B cell (primary cell): ENCODE results near the gene ACOT4. TPM values are rescaled to one million over a fixed set of nuclear protein-coding genes. Genes with fewer than 3 reads are reported as not detected.
"Not testable (repeated sequence)": the region's sequence is repeated elsewhere in the genome, so short reads cannot be mapped to it uniquely, and the experiment has no call there.

Experiments used
- ATAC-seq: fragments of 200-7000 bp; cut with Tn5 transposase; one replicate; pipeline ENCODE4 v1.10.0; 2021; ENCODE audit warnings: low read depth, mild to moderate bottlenecking, moderate number of reproducible peaks, moderate library complexity
- CTCF ChIA-PET: fragments of 350-600 bp; sonication (Branson Sonifier 250); formaldehyde crosslinking; loops from one replicate; lab custom pipeline; 2021; ENCODE audit warnings: antibody characterized with exemption, inconsistent platforms; lab: Charles Lee
- POLR2A ChIA-PET: fragments of 350-600 bp; sonication (Branson Sonifier 250); formaldehyde crosslinking; loops from one replicate; lab custom pipeline; 2021; ENCODE audit warnings: antibody characterized with exemption; lab: Charles Lee
- DNase-seq: peaks from one replicate; pipeline ENCODE4 v3.0.0; 2013
- H2AFZ ChIP-seq: 2 replicates; pipeline ENCODE4 v1.6.1; 2012; ENCODE audit warnings: mild to moderate bottlenecking, low read depth, low read length; ENCODE audit not compliant: insufficient read depth, poor library complexity, severe bottlenecking
- H3K27ac ChIP-seq, 2 donors: 1 replicate in 1 of 2; 2 replicates in 1 of 2; pipeline ENCODE4 v1.5.1; 2012 to 2013; ENCODE audit warnings: low read length in 2 of 2, mild to moderate bottlenecking in 2 of 2, moderate library complexity in 1 of 2
- H3K27me3 ChIP-seq, 4 experiments: fragments of 200-600 bp in 1 of 4; sonication (generic) in 1 of 4; replicated peaks in 1 of 4; 1 replicate in 2 of 4; 2 replicates in 2 of 4; pipeline versions ENCODE4 v1.6.1 to v1.7.0; 2013 to 2016; ENCODE audit warnings: low read length in 3 of 4, mild to moderate bottlenecking in 2 of 4, mixed read lengths in 1 of 4, moderate library complexity in 1 of 4; ENCODE audit not compliant: insufficient read depth in 4 of 4, control insufficient read depth in 3 of 4; ENCODE audit errors: control extremely low read depth in 1 of 4
- H3K36me3 ChIP-seq, 2 experiments: replicated peaks in 1 of 2; 1 replicate in 1 of 2; 2 replicates in 1 of 2; pipeline versions ENCODE4 v1.6.1 to v1.7.1; 2013; ENCODE audit warnings: low read length in 1 of 2; ENCODE audit not compliant: insufficient read depth in 2 of 2, control insufficient read depth in 1 of 2; ENCODE audit errors: control extremely low read depth in 1 of 2, extremely low read depth in 1 of 2
- H3K4me1 ChIP-seq, 2 donors: fragments of 200-600 bp in 1 of 2; sonication (generic) in 1 of 2; 1 replicate in 1 of 2; 2 replicates in 1 of 2; pipeline versions ENCODE4 v1.5.1 to v1.6.1; 2013 to 2017; ENCODE audit warnings: low read length in 2 of 2; ENCODE audit not compliant: control insufficient read depth in 2 of 2, insufficient read depth in 2 of 2
- H3K4me2 ChIP-seq: replicated peaks from 2 replicates; pipeline ENCODE3; 2012; ENCODE audit warnings: mild to moderate bottlenecking, low read depth, low read length; ENCODE audit not compliant: poor library complexity, severe bottlenecking
- H3K4me3 ChIP-seq, 5 experiments: fragments of 200-600 bp in 1 of 5; sonication (generic) in 1 of 5; 1 replicate in 3 of 5; 2 replicates in 2 of 5; pipeline versions ENCODE4 v1.5.1 to v1.7.0; 2011 to 2016; ENCODE audit warnings: low read length in 4 of 5, mild to moderate bottlenecking in 4 of 5, low read depth in 2 of 5, control low read depth in 1 of 5, moderate library complexity in 1 of 5; ENCODE audit not compliant: insufficient read depth in 1 of 5; ENCODE audit errors: control extremely low read depth in 1 of 5, extremely low read depth in 1 of 5
- H3K79me2 ChIP-seq: fragments of 200-600 bp; sonication (generic); one replicate; pipeline ENCODE4 v1.6.0; 2016; ENCODE audit warnings: low read length; ENCODE audit not compliant: control insufficient read depth, insufficient read depth
- H3K9ac ChIP-seq: fragments of 200-600 bp; sonication (generic); 2 replicates; pipeline ENCODE4 v1.6.1; 2017; ENCODE audit warnings: mild to moderate bottlenecking, low read length, moderate library complexity
- H3K9me3 ChIP-seq, 3 donors: one replicate each; pipeline versions ENCODE4 v1.6.1 to v1.7.1; 2013; ENCODE audit warnings: low read length in 2 of 3; ENCODE audit not compliant: control insufficient read depth in 2 of 3, insufficient read depth in 1 of 3; ENCODE audit errors: control extremely low read depth in 1 of 3
- H4K20me1 ChIP-seq: 2 replicates; pipeline ENCODE4 v1.6.0; 2012; ENCODE audit warnings: mild to moderate bottlenecking, low read length; ENCODE audit not compliant: insufficient read depth, control insufficient read depth, poor library complexity, severe bottlenecking
- H3K27ac Mint-ChIP-seq: one replicate; pipeline ENCODE4 v1.8.0; 2021; ENCODE audit warnings: mixed read lengths
- H3K27me3 Mint-ChIP-seq: one replicate; pipeline ENCODE4 v1.8.0; 2021; ENCODE audit warnings: mixed read lengths
- H3K4me1 Mint-ChIP-seq: one replicate; pipeline ENCODE4 v1.8.0; 2021; ENCODE audit warnings: mixed read lengths
- H3K4me3 Mint-ChIP-seq: one replicate; pipeline ENCODE4 v1.8.0; 2021; ENCODE audit warnings: mixed read lengths
- H3K9me3 Mint-ChIP-seq: one replicate; pipeline ENCODE4 v1.8.0; 2022; ENCODE audit warnings: mixed read lengths; ENCODE audit not compliant: insufficient read depth
- CTCF ChIP-seq: fragments of 200-600 bp; IDR thresholded peaks from one replicate; pipeline ENCODE4 v1.8.0; 2022; ENCODE audit warnings: antibody characterized with exemption, mild to moderate bottlenecking
- EZH2 ChIP-seq: IDR thresholded peaks from 2 replicates; pipeline ENCODE4 v1.6.1; 2012; ENCODE audit warnings: borderline replicate concordance, low read depth, mild to moderate bottlenecking, moderate library complexity, low read length; ENCODE audit not compliant: insufficient read depth, poor library complexity, severe bottlenecking
- WGBS: methylation state at CpG from one replicate; pipeline ENCODE4 v1.1.5; 2013; ENCODE audit warnings: missing lambda C conversion rate; ENCODE audit not compliant: insufficient coverage; 5-methylcytosine and 5-hydroxymethylcytosine counted together
- intact Hi-C: fragments of 100-400 bp; cut with micrococcal nuclease; formaldehyde crosslinking; loops from one replicate; pipeline ENCODE4 v1.10.0; 2022
- polyA plus RNA-seq: library from polyadenylated mRNA; depleted of rRNA; stranded (reverse); fragments of >200 nt; gene quantifications from 2 replicates; pipeline ENCODE4 v1.2.3, GENCODE V29; 2012
- total RNA-seq, 2 donors: library from RNA; stranded (reverse); fragments of 120-200 nt in 1 of 2; gene quantifications; 1 replicate in 1 of 2; 2 replicates in 1 of 2; pipeline versions ENCODE4 v1.2.3 to v1.2.4, GENCODE V29; 2013 to 2022

The ACOT4 gene
- total and polyA plus RNA-seq, 2 donors (not counting 1 experiment from before 2014, with no cell fraction given): 0.19 to 0.42 TPM

- DNase-seq: peak; percentile 19
- ChIA-PET POLR2A (interaction anchor here (0.7 kb wide), 1 partner anchor 144 kb away, joined by 3 read pairs; the partner anchor contains the start of gene RIOX1), CTCF (interaction anchor here (1.1 to 5.2 kb wide), 9 partner anchors 11 to 338 kb away, joined by 3 to 105 read pairs (median 6); partner anchors contain the start of gene DNAL1)
- Histone ChIP-seq H3K4me1 (peaks cover 14 to 15% of the 10 kb centered on the region in 2 donors), H3K36me3 (no peaks in the 10 kb centered on the region), H3K27me3 (peaks cover 0 to 15% (median 3%) of the 10 kb centered on the region in 4 experiments), H3K9ac (peak overlapping the region; percentile 74), H3K4me2 (peak overlapping the region; percentile 92), H3K79me2 (no peaks in the 10 kb centered on the region), H3K9me3 (no peaks in the 10 kb centered on the region), H4K20me1 (no peaks in the 10 kb centered on the region), H3K4me3 (peak overlapping the region; percentile 0 to 72 (median 65)), H2AFZ (peak overlapping the region; percentile 92), H3K27ac (no peak overlapping the region)
- intact Hi-C loops: loop anchor here (5.0 kb wide), 2 partner anchors 142 to 193 kb away; partner anchors contain the start of gene RIOX1
- H3K4me1 Mint-ChIP-seq: peaks cover 5% of the 10 kb centered on the region
- no peaks in the 10 kb centered on the region for H3K9me3 Mint-ChIP-seq
- H3K4me3 Mint-ChIP-seq: peak overlapping the region; percentile 85
- TF ChIP-seq EZH2 (no peak), CTCF (no peak)
- no peak overlapping the region for H3K27ac Mint-ChIP-seq
- peaks cover 21% of the 10 kb centered on the region for H3K27me3 Mint-ChIP-seq
- WGBS: 12% methylated on average over 53 of the region's 53 CpGs
- peak; percentile 19 for ATAC-seq
These were observed 42.5 kb downstream of the ACOT4 start for GRCh38 chr14:73634011-73634833.

GRCh38 chr14:73636355-73636754, 44.7 kb downstream of the ACOT4 start:
- H3K9me3 Mint-ChIP-seq: not testable (repeated sequence)
- 92% methylated on average over 9 of the region's 10 CpGs for WGBS

More at GRCh38 chr14:73636355-73636754, 44.7 kb downstream of the ACOT4 start:
- H3K79me2 ChIP-seq, H3K4me3 ChIP-seq, H3K9me3 ChIP-seq, H4K20me1 ChIP-seq, H3K4me2 ChIP-seq, H3K27ac Mint-ChIP-seq, POLR2A ChIA-PET, ATAC-seq, DNase-seq, H2AFZ ChIP-seq, H3K4me1 Mint-ChIP-seq, H3K27ac ChIP-seq, H3K9ac ChIP-seq, H3K4me3 Mint-ChIP-seq, intact Hi-C loops, H3K36me3 ChIP-seq: not testable (repeated sequence)
- Histone ChIP-seq H3K4me1 (peaks cover 14 to 20% of the 10 kb centered on the region in 2 donors), H3K27me3 (peaks cover 0 to 15% (median 3%) of the 10 kb centered on the region in 4 experiments)
- peaks cover 12% of the 10 kb centered on the region for H3K27me3 Mint-ChIP-seq
- CTCF ChIA-PET: interaction anchor here (0.6 kb wide), 1 partner anchor 144 kb away, joined by 3 read pairs; no protein-coding TSS in a partner anchor
